Measurements from ENCODE around the gene WDPCP. TPM values are rescaled to one million over a fixed set of nuclear protein-coding genes. Genes with fewer than 3 reads are reported as not detected.
"Not testable (repeated sequence)": the region's sequence is repeated elsewhere in the genome, so short reads cannot be mapped to it uniquely, and the experiment has no call there.

WDPCP gene
- total and polyA plus RNA-seq, 10 of the 15 experiments (the other 5 are each of a cell fraction or from before 2014, with no cell fraction given), result 2.1 to 7.9 (median 4.6) TPM

GRCh38 chr2:63608865-63609264 is 20.6 kb upstream of the WDPCP start:
- BruUV-seq (replicated peaks); in situ Hi-C loops (cut with MboI); SMC1A ChIA-PET (ENCODE audit: uncharacterized antibody, unreplicated experiment); DNase-seq (ENCODE audit: low read depth, low spot score); FAIRE-seq; ATAC-seq; H2AFZ ChIP-seq (ENCODE audit: control insufficient read depth, low read depth, low read length); H4K20me1 ChIP-seq (ENCODE audit: control insufficient read depth, insufficient read depth); POLR2A ChIA-PET; CTCF ChIA-PET; H3K27me3 ChIP-seq (replicated peaks in 1 of 2; ENCODE audit: control insufficient read depth in 2 of 2, insufficient read depth in 2 of 2, low read length in 1 of 2); H3K4me1 ChIP-seq (ENCODE audit: control insufficient read depth, insufficient read depth, low read length); H3K9me3 ChIP-seq (replicated peaks; ENCODE audit: control insufficient read depth, insufficient read depth, low read length); H3K79me2 ChIP-seq (ENCODE audit: control insufficient read depth, insufficient read depth, low read length); RAD21 ChIA-PET (ENCODE audit: unreplicated experiment); H3K9ac ChIP-seq (ENCODE audit: control insufficient read depth, insufficient read depth, low read length); H3K27ac ChIP-seq (ENCODE audit: control insufficient read depth, insufficient read depth); H3K4me3 ChIP-seq; H3K4me2 ChIP-seq (ENCODE audit: control insufficient read depth, insufficient read depth); intact Hi-C loops (cut with micrococcal nuclease; ENCODE audit: unreplicated experiment): not testable (repeated sequence)
- WGBS (ENCODE audit: insufficient coverage, insufficient replicate concordance, low lambda C conversion rate, missing lambda C conversion rate), result 86% methylated on average over 8 of the region's 8 CpGs
- H3K36me3 ChIP-seq (ENCODE audit: control insufficient read depth in 2 of 2, insufficient read depth in 2 of 2, low read length in 1 of 2), result peaks cover 5 to 20% of the 10 kb centered on the region in 2 experiments

DNA sequence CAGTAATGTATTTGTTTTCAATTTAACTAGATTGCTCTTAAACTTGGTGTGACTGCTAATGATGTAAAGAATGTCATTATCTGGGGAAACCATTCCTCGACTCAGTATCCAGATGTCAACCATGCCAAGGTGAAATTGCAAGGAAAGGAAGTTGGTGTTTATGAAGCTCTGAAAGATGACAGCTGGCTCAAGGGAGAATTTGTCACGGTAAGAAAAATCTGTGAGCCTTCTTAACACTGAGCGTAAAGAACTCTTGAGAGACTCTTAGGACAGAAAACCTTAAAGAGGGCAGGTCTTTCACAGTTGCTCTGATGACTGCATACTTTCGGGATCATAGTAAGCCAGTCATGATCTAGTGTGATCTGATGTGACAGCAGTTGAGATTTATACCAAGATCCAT is 16.4 kb upstream of the WDPCP start:
- RAD21 ChIA-PET (ENCODE audit: unreplicated experiment), result no interaction called here

More for the DNA sequence above, 16.4 kb upstream of the WDPCP start:
- Histone ChIP-seq H3K36me3 (ENCODE audit: control insufficient read depth in 2 of 2, insufficient read depth in 2 of 2, low read length in 1 of 2) (peaks cover 7 to 38% of the 10 kb centered on the region in 2 experiments), H3K79me2 (ENCODE audit: control insufficient read depth, insufficient read depth, low read length) (no peaks in the 10 kb centered on the region), H3K4me3 (no peak overlapping the region), H3K9ac (ENCODE audit: control insufficient read depth, insufficient read depth, low read length) (no peak overlapping the region), H4K20me1 (ENCODE audit: control insufficient read depth, insufficient read depth) (no peaks in the 10 kb centered on the region), H3K4me1 (ENCODE audit: control insufficient read depth, insufficient read depth, low read length) (no peaks in the 10 kb centered on the region), H3K27ac (ENCODE audit: control insufficient read depth, insufficient read depth) (no peak overlapping the region), H3K9me3 (replicated peaks; ENCODE audit: control insufficient read depth, insufficient read depth, low read length) (no peaks in the 10 kb centered on the region), H3K4me2 (ENCODE audit: control insufficient read depth, insufficient read depth) (no peak overlapping the region), H3K27me3 (replicated peaks in 1 of 2; ENCODE audit: control insufficient read depth in 2 of 2, insufficient read depth in 2 of 2, low read length in 1 of 2) (no peaks in the 10 kb centered on the region), H2AFZ (ENCODE audit: control insufficient read depth, low read depth, low read length) (no peak overlapping the region)
- no peak for DNase-seq (ENCODE audit: low read depth, low spot score)
- CTCF ChIA-PET, result interaction anchor here (1.2 kb wide), 1 partner anchor 11 kb away, joined by 3 read pairs; no protein-coding TSS in a partner anchor
- 93% methylated on average over 4 of the region's 4 CpGs for WGBS (ENCODE audit: insufficient coverage, insufficient replicate concordance, low lambda C conversion rate, missing lambda C conversion rate)
- SMC1A ChIA-PET (ENCODE audit: uncharacterized antibody, unreplicated experiment), result interaction anchor here (1.0 kb wide), 2 partner anchors 9 to 24 kb away, joined by 3 read pairs; no protein-coding TSS in a partner anchor
- in situ Hi-C loops (cut with MboI) (no loop called here), intact Hi-C loops (cut with micrococcal nuclease; ENCODE audit: unreplicated experiment) (no loop called here)
- TF ChIP-seq CHD1 (IDR thresholded peaks at IDR 0.05; ENCODE audit: low read depth, low read length) (no peak), IRF4 (IDR thresholded peaks at IDR 0.05; ENCODE audit: low read depth, low read length) (no peak), TCF12 (IDR thresholded peaks at IDR 0.05; ENCODE audit: low read depth, low read length) (no peak), RELA (IDR thresholded peaks at IDR 0.05; ENCODE audit: borderline replicate concordance, partially characterized antibody) (no peak), EGR1 (IDR thresholded peaks at IDR 0.05; ENCODE audit: borderline replicate concordance in 1 of 2, low read depth in 2 of 2, low read length in 2 of 2) (no peak), ZNF24 (IDR thresholded peaks at IDR 0.05) (no peak), NFYB (IDR thresholded peaks at IDR 0.05; ENCODE audit: insufficient read depth, low read depth, low read length) (no peak), NFYA (IDR thresholded peaks at IDR 0.05; ENCODE audit: borderline replicate concordance, low read depth, low read length) (no peak), LARP7 (IDR thresholded peaks at IDR 0.05) (no peak)
- TF ChIP-seq, protein P1, sequence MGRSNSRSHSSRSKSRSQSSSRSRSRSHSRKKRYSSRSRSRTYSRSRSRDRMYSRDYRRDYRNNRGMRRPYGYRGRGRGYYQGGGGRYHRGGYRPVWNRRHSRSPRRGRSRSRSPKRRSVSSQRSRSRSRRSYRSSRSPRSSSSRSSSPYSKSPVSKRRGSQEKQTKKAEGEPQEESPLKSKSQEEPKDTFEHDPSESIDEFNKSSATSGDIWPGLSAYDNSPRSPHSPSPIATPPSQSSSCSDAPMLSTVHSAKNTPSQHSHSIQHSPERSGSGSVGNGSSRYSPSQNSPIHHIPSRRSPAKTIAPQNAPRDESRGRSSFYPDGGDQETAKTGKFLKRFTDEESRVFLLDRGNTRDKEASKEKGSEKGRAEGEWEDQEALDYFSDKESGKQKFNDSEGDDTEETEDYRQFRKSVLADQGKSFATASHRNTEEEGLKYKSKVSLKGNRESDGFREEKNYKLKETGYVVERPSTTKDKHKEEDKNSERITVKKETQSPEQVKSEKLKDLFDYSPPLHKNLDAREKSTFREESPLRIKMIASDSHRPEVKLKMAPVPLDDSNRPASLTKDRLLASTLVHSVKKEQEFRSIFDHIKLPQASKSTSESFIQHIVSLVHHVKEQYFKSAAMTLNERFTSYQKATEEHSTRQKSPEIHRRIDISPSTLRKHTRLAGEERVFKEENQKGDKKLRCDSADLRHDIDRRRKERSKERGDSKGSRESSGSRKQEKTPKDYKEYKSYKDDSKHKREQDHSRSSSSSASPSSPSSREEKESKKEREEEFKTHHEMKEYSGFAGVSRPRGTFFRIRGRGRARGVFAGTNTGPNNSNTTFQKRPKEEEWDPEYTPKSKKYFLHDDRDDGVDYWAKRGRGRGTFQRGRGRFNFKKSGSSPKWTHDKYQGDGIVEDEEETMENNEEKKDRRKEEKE (IDR thresholded peaks at IDR 0.05), result no peak
- no peak for ATAC-seq
- FAIRE-seq, result no peak
- BruUV-seq (replicated peaks), result no TSS peak
- POLR2A ChIA-PET, result no interaction called here
